GM13976 (cell line): ENCODE data around the gene DCUN1D2.

ENCODE experiments used
- DNase-seq: peaks from one replicate; pipeline ENCODE4 v3.0.0; 2012; ENCODE audit warnings: low spot score
- CTCF ChIP-seq: IDR thresholded peaks from 2 replicates; pipeline ENCODE4 v1.5.1; 2012; ENCODE audit warnings: borderline replicate concordance, mild to moderate bottlenecking; ENCODE audit not compliant: insufficient read depth; ENCODE audit errors: extremely low read depth, missing control alignments, control extremely low read depth
- in situ Hi-C: fragments of 300-500 bp; cut with MboI; formaldehyde crosslinking; loops from one replicate; pipeline ENCODE4 v1.12.0; 2022; ENCODE audit warnings: low sequenced_read_pairs, mixed read lengths, inconsistent platforms; ENCODE audit not compliant: unreplicated experiment

The DCUN1D2 gene

GRCh38 chr13:113483504-113484293, 6.8 kb downstream of the DCUN1D2 start:
- in situ Hi-C loops, result no loop called here
- DNase-seq, result no peak
- no peak for TF ChIP-seq CTCF

- DNase-seq, result no peak
- TF ChIP-seq CTCF, result no peak
- in situ Hi-C loops, result no loop called here
Observed at GRCh38 chr13:113483081-113483480, 7.4 kb downstream of the DCUN1D2 start.

- no peak for TF ChIP-seq CTCF
- no peak for DNase-seq
- in situ Hi-C loops, result no loop called here
Observed at GRCh38 chr13:113479179-113479578, 11.3 kb downstream of the DCUN1D2 start.

- in situ Hi-C loops, result no loop called here
- no peak for DNase-seq
- TF ChIP-seq CTCF, result no peak
Observed at GRCh38 chr13:113477724-113478123, 12.8 kb downstream of the DCUN1D2 start.

GRCh38 chr13:113476811-113477210, 13.7 kb downstream of the DCUN1D2 start:
- DNase-seq, result no peak
- TF ChIP-seq CTCF, result no peak
- in situ Hi-C loops, result no loop called here

- in situ Hi-C loops, result no loop called here
- no peak for DNase-seq
- no peak for TF ChIP-seq CTCF
Observed at GRCh38 chr13:113475911-113476310, 14.6 kb downstream of the DCUN1D2 start.
